ENCODE measurements around the gene ACOT4. TPM values are rescaled to one million over a fixed set of nuclear protein-coding genes. Genes with fewer than 3 reads are reported as not detected.

Gene ACOT4
- total RNA-seq, 2 experiments from 2014 or later: 1.8 to 2.2 TPM

DNA sequence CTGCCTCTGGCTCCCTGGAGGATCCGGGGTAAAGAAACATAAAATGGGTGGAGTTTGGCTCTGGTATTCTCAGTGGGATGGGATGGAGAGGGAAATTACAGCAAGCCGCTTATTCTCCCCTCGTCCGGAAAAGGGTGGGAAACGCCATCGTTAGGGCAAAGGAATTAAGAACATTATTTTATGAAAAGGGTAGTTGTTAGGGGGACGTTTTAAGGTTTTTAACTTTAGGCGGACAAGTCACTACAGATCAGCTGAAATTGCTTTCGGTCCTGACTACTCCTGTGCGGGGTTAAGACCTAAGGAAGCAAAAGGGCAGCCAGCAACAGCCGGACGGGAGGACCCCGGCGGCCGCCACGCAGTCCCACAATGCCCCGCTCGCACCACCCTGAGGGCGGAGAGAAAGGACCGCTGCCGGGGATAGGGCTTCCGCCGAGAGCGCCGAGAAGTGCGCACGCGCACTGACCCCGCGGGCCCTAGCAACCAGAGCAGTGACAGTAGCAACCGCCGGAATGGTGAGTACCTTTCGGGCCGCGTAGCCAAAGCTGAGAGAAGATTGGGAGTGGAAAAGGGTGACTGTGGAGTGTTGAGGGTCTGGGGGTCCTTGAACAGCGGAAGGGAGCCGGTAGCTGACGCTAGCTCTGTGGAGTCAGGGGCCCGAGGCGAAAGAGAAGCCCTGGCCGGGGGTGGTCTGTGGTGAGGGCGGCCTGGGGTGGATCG is 53.0 kb downstream of the ACOT4 start, which contains the start of gene DNAL1:
Gene DNAL1 (plus strand): TSS at position 456 of the 717 bp plus-strand sequence. CDS start 54 bp downstream, at position 510.
- ChIA-PET POLR2A (interaction anchor here (0.8 to 1.3 kb wide), 4 partner anchors 9 to 115 kb away, joined by 3 to 5 read pairs (median 4); no protein-coding TSS in a partner anchor), CTCF (interaction anchor here (1.2 to 4.5 kb wide), 2 partner anchors 12 to 74 kb away, joined by 3 to 22 read pairs; no protein-coding TSS in a partner anchor)
- ATAC-seq: peak; percentile 100
- no peaks in the 10 kb centered on the region for H3K36me3 Mint-ChIP-seq (ENCODE audit: low read depth)
- no peaks in the 10 kb centered on the region for H3K9me3 Mint-ChIP-seq
- TF ChIP-seq, protein P1, sequence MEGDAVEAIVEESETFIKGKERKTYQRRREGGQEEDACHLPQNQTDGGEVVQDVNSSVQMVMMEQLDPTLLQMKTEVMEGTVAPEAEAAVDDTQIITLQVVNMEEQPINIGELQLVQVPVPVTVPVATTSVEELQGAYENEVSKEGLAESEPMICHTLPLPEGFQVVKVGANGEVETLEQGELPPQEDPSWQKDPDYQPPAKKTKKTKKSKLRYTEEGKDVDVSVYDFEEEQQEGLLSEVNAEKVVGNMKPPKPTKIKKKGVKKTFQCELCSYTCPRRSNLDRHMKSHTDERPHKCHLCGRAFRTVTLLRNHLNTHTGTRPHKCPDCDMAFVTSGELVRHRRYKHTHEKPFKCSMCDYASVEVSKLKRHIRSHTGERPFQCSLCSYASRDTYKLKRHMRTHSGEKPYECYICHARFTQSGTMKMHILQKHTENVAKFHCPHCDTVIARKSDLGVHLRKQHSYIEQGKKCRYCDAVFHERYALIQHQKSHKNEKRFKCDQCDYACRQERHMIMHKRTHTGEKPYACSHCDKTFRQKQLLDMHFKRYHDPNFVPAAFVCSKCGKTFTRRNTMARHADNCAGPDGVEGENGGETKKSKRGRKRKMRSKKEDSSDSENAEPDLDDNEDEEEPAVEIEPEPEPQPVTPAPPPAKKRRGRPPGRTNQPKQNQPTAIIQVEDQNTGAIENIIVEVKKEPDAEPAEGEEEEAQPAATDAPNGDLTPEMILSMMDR (IDR thresholded peaks at IDR 0.05): no peak
- peak within 1 kb of the TSS; percentile 81 for H3K4me3 Mint-ChIP-seq
- intact Hi-C loops (cut with micrococcal nuclease): loop anchor here (1.0 kb wide), 1 partner anchor 52 kb away; no protein-coding TSS in a partner anchor
- H3K27ac Mint-ChIP-seq: peak within 1 kb of the TSS; percentile 93
- peak; percentile 94 for DNase-seq
- H3K4me1 Mint-ChIP-seq (ENCODE audit: low read depth): peaks cover 11% of the 10 kb centered on the region
- H3K27me3 Mint-ChIP-seq: no peaks in the 10 kb centered on the region

DNA sequence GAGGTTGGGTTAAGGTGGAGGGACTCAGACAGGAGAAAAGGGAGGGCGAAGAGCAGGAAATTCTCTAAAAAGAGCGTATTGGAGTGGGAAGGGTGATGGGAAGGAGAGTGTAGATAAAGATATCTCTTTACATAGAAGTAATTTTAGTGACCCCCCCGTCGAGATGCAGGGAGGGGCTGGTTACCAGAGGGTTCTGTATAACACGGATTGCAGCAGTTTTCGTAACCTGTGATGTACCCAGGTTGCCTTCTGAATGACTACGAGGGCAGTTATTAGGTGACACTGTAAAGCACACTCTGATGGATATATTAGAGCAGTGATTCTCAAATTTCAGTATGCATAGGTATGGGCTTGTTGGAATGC is 53.6 kb downstream of the ACOT4 start:
- no peak for ATAC-seq
- Mint-ChIP-seq H3K4me3 (peak overlapping the region; percentile 81), H3K36me3 (ENCODE audit: low read depth) (no peaks in the 10 kb centered on the region), H3K27ac (peak overlapping the region; percentile 93), H3K27me3 (no peaks in the 10 kb centered on the region), H3K9me3 (no peaks in the 10 kb centered on the region), H3K4me1 (ENCODE audit: low read depth) (peaks cover 11% of the 10 kb centered on the region)
- intact Hi-C loops (cut with micrococcal nuclease): no loop called here
- CTCF ChIA-PET: interaction anchor here (4.5 kb wide), 1 partner anchor 12 kb away, joined by 22 read pairs; no protein-coding TSS in a partner anchor
- no peak for DNase-seq
- POLR2A ChIA-PET: interaction anchor here (0.9 to 1.3 kb wide), 3 partner anchors 10 to 69 kb away, joined by 3 to 5 read pairs (median 5); partner anchors contain the start of gene PNMA1
- TF ChIP-seq, protein P1 (IDR thresholded peaks at IDR 0.05): no peak

Other genes starting within 250 kb of the ACOT4 start
- gene NUMB, start 133.3 kb upstream of the ACOT4 start, total RNA-seq: 10 to 100 TPM; 31.8 to 33.0 TPM
- 10 to 100 TPM; 14.2 to 15.2 TPM for gene RIOX1, start 100.9 kb upstream of the ACOT4 start, total RNA-seq
- 1 to 10 TPM; 1.2 to 1.3 TPM for gene ACOT1, start 54.7 kb upstream of the ACOT4 start, total RNA-seq
- not detected for gene HEATR4, start 32.9 kb upstream of the ACOT4 start, total RNA-seq
- gene ACOT2, start 22.7 kb upstream of the ACOT4 start, total RNA-seq: 1 to 10 TPM; 4.9 to 6.3 TPM
- not detected for gene ACOT6, start 20.6 kb downstream of the ACOT4 start, total RNA-seq
- gene DNAL1, start 53.1 kb downstream of the ACOT4 start, total RNA-seq: 1 to 10 TPM; 4.8 to 5.9 TPM
- 10 to 100 TPM; 22.9 to 24.1 TPM for gene PNMA1, start 122.5 kb downstream of the ACOT4 start, total RNA-seq